HG03135 (cell line): ENCODE measurements around the gene DENND1C.

Experiments used
- ATAC-seq: cut with Tn5 transposase; IDR thresholded peaks from one replicate; pipeline ENCODE4 v1.9.1; 2021; ENCODE audit warnings: mild to moderate bottlenecking, moderate library complexity; ENCODE audit not compliant: unreplicated experiment

DENND1C gene

DNA sequence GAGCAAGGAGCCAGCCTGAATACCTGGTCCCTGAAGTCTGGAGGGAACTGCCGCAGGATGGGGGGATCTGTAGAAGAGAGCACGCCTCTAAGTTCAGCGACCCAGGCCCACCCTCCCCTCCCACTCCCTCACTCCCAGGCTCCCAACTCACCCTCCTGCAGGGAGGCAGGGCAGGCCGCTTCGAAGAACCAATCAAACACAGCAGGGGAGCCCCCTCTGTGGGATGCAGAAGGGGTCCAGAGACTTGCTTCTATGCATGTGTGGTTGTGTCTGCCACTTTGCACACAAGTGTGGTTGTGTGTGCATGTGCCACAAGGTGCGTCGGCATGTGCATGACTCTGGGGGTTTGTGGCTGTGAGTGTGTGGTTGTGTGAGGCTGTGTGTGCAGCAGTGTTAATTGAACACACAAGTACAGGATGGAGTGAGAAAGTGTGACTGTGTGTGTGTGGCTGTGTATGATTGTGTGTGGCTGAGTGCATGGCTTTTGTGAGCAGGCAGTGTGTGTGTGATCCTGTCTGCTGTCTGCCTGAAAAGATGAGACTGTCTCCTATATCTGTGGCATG lies 1.7 kb downstream of the DENND1C start:
- no peak for ATAC-seq

DNA sequence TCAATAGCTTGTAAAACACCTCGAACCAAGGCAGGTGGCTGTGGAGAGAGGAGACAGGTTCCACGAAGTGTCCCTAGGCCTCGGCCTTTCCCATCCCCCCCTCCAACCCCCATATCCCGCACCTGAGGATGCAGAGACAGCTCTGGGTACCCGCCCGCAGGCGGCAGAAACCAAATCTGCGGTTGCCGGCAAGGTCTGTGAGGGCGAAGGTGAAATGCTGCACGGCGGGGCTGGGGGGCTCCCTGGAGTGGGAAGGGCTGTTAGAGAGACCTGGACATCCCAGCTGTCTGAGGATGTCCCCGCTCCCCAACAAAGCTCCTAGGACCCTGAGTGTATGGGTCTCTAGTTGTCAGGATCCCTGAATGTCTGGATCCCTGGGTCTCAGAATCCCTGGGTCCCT lies 2.8 kb downstream of the DENND1C start:
- no peak for ATAC-seq

DNA sequence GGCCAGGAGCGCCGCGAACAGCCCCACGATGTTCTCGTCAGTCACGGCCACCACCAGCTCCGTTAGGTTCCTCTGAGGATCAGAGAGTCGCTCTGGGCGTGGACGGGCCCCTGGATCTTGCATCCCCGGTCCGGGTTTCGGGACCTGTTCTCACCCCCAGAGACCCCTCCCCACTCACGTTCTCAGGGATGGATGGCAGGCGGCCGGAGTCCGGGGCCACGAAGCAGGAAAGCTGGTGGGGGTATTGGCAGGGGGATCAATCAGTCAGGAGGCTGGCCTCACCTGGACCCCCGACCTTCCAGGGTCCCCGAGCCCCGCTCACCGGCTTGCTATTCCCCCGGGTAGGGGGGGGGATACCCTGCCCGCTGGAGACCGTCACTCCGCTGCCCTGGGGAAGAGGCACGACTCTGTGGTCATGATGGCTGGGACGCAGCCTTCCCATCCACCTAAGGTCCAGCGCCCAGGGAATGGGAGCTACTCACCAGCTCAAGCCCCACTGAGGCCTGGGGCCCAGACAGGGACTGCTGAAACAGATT lies 4.6 kb downstream of the DENND1C start:
- ATAC-seq: no peak

DNA sequence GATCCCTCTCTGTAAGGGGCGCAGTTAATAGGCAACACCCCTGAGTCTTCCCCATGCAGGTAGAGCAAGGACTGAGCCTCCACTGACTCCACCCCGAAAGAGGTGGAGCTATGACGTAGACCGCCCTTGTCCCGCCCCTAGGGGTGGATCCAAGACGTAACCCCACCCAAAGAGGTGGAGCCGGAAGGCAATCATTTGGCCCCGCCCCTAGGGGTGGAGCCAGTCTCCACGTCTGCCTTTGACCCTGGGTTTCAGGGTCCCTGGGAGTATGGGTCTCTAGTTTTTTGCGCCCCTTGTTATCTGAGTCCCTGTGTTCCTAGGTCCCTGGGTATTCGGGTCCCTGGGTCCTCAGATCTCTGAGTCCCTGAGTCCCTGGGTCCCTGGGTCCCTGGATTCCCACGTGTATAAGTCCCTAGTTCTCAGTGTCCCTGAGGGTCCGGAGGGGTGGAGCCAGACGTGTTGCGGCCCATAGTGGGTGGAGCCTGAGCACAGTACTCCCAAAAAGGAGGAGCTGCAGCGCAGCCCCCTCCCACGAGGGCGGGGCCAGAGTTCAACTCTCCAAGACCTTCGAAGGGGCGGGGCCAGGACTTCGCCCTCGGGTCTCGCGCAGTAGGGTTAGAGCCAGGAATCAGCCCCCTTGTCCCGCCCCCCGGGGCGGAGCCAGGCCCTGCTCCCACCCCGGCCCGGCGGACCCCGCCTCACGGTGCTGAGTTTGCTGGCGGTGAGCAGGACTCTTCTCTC lies 5.3 kb downstream of the DENND1C start:
- no peak for ATAC-seq

DNA sequence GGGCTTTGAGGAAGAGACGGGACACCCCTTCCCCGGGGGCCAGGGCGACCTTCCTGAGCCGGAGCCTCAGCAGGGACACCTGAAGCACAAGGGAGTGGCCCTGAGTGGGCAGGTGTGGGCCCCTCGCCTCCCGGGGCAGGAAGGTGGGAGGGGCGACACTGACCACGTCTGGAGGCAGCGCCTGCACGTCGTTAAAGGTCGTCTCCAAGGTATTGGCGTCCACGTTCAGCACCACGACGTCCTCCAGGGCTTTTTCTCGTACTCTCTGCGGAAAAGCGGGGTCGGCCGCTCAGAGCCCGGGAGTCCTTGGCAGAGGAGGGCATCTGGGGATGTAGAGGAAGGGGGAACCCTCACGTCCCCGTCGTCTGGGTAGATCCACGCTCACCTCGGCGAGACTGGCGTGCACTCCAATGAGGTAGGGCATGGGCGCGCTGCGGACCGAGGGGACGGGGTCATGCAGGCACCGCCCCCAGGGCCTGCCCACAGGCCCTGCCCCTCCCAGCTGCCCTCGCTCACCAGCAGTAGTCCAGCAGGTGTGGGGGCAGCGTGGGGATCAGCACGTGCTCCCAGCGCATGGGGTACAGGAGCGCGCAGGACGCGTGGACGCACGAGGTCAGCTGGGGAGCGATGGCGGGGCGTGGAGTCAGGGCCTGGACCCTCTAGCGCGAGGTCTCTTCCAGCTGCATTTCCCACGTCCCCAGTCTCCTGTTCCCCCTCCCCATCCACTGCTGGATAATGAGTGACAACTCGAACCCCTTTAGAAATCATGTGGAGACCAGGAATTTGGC lies 6.1 kb downstream of the DENND1C start:
- ATAC-seq: no peak

DNA sequence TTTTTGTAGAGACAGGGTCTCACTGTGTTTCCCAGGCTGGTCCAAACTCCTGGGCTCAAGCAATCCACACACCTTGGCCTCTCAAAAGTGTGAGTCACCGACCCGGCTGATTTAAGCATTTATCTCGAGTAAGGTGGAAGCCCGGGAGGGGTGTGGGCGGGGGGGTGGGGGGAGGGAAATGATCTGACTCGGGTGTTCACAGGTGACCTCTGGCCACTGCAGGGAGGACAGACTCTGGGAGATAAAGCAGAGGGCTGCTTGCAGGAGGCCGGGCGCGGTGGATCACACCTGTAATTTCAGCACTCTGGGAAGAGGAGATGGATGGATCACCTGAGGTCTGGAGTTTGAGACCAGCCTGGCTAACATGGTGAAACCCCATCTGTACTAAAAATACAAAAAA lies 7.9 kb downstream of the DENND1C start:
- ATAC-seq: no peak

DNA sequence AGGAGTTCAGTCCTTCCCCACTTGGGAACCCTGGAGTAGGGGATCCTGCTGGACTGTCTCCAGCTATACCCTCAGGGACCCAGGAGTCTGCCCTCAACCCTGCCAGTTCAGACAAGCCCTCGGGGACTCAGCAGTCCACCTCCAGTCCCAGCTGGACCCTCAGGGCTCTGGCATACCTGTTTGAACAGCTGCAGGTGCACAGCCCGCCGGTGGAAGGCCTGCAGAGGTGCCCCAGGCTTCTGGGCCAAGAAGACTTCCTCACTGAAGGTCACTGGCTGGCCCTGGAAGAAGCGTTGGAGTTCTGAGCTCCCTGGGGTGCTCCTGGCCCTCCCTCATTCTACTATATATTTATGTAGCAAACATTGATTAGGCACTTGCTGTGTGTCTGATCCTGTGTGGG lies 8.9 kb downstream of the DENND1C start:
- no peak for ATAC-seq

DNA sequence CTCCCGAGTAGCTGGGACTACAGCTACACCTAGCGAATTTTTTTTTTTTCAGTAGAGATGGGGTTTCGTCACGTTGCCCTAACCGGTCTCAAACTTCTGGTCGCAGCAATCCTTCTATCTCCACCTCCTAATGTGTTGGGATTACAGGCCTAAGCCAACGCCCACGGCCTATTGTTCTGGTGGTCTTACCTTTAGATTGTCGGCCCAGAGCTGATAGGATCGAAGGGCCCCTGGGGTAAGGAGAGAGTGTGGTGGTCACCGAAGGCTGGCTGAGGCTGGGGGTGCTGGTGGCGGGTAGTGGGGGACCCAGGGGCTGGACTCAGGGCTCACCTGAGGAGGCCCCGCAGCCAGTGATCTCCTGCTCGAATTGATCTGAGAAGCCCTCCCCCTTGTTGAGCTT lies 10.5 kb downstream of the DENND1C start:
- no peak for ATAC-seq

DNA sequence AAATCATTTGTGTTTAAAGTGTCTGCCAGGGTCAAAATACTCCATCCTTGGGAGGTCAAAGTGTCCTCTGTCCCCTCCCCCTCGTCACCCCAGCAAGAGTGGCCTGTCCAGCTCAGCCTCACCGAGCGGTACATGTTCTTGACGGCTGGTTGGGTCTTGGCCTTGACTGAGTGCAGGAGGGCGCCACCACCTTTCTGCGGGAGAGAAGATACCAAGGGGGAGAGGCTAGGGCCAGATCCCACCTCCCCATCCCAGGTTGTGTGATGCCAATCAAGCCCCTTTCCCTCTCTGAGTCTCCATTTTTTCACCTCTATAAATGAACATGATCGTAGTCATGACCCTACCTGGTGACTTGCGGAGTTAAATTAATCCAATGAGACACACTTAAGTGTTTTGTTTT lies 11.4 kb downstream of the DENND1C start:
- ATAC-seq: no peak

DNA sequence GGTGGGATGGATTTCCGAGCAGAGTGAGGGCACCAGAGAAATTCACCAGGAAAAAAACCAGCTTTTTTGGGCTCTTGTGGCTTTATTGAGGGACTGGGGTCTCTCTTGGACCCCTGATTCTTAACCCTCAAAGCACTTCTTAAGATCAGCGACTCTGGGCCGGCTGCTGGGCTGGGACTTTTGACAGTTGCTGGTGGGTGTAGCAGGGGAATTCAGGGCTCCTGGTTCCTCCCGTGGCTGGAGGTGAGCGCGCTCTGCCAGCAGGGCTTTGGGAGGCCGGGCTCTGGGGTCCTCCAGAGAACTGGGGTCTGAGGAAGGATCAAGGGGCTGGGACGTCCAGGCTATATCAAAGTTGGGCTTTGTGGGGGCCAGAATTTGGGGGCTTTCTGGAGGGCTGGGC lies 14.2 kb downstream of the DENND1C start:
- ATAC-seq: no peak

DNA sequence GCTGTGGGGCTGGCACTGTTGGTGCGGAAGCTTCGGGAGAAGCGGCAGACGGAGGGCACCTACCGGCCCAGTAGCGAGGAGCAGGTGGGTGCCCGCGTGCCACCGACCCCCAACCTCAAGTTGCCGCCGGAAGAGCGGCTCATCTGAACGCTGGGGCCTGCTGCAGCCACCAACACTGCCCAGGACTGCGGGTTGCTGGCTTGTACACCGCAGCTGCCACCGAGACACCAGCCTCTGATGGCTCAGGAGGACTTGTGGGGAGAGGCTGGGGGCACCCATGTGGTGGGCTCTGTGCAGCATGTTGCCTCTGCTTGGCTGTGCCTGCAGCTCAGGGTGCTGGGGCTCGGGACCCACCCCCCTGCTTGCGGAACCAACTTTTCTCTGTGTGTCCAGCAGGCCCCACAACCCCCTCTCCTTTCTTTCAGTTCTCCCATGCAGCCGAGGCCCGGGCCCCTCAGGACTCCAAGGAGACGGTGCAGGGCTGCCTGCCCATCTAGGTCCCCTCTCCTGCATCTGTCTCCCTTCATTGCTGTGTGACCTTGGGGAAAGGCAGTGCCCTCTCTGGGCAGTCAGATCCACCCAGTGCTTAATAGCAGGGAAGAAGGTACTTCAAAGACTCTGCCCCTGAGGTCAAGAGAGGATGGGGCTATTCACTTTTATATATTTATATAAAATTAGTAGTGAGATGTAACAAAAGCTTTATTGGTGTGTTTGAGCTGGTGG lies 14.9 kb downstream of the DENND1C start:
- ATAC-seq: no peak

DNA sequence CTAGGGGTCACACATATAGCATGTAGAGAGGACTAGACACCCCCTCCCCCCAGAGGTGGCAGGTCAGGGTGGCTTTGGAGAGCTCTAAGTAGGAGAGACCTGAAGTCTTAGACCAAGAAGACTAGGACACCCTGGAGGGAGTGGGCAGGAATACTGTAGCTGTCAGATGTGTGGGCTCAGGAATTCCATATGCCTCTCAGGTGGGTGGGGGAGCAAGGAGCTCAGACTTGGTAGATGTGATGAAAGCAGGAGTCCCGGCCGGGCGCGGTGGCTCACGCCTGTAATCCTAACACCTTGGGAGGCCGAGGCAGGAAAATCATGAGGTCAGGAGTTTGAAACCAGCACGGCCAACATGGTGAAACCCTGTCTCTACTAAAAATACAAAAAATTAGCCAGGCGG lies 15.9 kb downstream of the DENND1C start:
- ATAC-seq: no peak

DNA sequence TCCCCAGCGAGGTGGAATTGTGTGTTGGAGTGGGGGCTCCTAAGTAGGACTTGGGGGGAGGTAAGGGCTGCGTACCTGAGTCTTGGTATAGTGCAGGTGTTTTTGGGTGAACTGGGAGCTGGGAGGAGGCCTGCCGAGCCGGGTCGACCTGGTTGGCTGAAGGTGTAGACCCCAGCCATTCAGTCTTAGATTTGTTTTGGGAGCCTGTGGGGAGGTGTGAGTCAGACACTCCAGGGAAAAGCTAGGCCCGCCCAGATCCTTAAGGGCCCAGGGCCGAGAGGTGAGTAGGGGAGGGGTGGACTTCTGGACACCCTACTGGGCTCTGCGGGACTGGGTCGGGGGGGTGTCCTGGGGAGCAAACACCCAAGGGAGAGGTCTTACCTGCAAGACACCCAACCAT lies 16.6 kb downstream of the DENND1C start:
- no peak for ATAC-seq

DNA sequence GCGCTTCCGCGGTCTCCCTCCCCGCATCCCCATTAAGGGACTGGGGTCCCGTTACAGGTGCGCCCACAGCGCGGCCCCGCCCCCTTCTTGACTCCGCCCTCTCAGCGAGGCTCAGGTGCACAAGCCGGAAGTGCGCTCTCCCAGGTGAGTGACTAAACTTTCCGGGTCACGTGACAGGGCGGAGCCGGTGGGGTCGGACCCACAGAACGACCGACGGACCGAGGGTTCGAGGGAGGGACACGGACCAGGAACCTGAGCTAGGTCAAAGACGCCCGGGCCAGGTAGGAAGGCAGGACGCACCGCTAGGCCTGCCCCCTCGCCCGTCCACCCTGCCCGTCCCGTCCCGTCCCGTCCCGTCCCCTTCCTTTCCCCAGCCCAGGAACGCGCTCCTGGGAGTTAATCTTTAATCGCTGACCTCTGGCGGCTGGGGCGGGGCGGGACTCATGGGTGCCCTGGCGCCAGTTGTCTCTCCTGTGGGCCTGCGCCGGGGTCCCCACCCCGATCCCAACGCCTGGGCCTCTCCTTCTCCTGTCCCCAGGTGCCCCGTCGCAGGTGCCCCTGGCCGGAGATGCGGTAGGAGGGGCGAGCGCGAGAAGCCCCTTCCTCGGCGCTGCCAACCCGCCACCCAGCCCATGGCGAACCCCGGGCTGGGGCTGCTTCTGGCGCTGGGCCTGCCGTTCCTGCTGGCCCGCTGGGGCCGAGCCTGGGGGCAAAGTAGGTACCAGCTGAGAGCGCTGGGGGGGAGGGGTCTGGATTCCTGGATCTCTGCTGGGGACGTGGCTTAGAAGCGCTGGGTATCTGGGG lies 17.3 kb downstream of the DENND1C start, which contains the start of gene CRB3:
TSS of gene CRB3 (plus strand) at position 202 of the 804 bp plus-strand sequence. CDS start at position 633, 431 bp downstream.
- no peak for ATAC-seq

DNA sequence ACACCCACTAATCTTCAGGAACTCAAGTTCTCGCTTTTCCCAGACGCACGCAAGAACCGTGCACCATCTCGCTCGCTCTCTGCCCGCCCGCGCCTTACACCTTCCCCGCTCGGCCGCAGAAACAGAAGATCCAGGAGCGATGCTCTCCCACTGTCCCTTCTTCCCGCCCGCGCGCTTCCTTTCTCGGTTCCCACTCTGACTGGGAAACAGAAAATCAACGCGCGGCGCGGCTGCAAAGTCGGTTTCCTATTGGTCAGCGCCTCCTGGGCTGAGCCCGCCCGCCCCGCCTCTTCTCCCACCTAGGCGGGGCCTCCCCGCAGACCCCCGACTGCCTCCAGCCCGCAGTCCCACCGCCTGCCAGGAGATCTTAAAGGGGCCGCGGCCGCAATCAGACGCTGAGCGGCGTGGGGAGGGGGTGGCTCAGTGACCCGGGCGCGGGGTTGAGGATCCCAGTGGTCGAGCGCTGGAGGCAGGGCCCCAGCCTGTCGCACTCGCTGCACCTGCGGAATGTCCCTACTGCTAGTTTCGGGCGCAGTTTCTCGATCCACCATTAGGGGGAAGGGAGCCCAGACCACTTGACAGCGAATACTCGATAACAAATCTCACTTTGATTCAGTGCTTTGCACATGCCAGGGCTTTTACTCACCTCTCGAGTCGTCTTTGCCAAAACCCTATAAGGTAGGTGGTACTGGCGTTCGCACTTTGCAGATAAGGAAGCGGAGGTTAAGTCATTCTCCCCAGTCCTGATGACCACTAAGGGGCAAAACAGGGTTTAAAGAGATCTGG lies 21.3 kb downstream of the DENND1C start:
- ATAC-seq: peak; percentile 74

DNA sequence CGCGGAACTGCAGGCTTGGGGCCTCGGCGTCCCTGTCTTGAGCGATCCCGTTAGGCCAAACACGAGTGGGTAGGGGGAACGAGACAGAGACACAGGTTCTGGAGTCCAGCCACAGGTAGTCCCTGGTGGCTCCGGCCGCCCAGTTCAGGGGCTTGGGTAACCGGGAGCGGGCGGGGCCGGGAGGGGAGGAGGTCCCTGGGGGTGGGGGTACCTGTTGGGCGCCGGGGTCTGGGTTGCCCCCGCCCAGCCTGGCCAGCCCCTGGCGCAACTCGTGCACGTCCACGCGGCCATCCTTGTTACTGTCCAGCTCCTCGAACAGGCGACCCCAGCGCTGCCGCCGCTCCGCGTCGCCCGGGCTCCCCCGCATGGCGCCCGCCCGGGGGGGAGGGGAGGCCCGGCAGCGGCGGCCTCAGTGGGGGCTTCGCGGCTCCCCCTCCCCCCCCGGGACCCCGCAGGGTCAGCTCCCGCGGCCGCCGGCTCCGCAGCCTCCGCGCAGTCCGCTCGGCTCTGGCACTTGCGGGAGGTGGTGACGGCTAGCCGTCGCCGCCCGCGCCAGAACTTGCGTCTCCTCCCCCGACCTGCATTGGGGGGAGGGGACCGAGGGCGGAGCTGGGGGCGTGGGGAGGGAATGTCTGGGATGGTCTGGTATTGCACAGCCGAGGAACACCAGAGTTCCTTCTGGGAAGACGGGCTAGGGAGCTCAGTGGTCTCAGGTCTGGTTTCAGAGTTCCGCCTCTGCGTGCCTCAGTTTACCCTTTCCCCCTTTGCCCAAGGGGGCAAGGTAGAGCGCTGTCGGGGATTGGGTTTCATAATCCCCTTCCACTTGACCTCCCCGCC lies 22.1 kb downstream of the DENND1C start, which contains the start of gene SLC25A23:
TSS of gene SLC25A23 (minus strand) at position 531 of the 837 bp plus-strand sequence. CDS start at position 367, 164 bp downstream.
- ATAC-seq: peak; percentile 14

DNA sequence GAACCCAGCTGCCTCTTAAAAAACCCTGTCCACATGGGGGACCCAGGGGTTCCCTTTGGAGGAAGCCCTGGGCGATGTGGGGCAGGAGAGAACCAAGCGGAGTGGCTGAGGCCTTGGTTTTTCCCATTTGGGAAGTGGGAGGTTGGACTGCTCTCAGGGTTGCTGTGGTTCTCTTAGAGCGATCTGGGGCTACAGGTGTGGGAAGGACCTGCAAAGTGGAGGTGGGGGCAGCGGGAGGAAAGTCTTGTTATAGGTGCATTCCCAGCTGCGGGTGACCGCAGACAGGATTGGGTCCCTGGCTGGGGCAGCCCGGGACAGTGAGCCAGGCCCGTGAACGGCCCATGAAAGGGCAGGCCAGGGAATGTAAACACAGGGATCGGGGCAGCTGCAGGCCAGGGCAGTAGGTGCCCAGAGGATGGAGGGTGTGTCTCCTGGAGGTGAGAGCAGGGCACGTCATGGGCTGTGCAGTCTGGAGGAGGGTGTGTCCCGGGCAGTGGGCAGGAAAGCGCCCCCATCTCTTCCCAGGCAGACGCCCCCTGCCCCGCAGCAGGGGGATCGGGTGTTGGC lies 22.8 kb downstream of the DENND1C start:
- ATAC-seq: no peak
